HEK293 (cell line): Measurements from ENCODE around the gene TRAM2.

Source experiments
- CTCF ChIA-PET: fragments of 350-600 bp; formaldehyde crosslinking; extraction: SDS; loops from one replicate; lab custom pipeline; 2021; ENCODE audit warnings: antibody characterized with exemption; lab: Yijun Ruan, JAX
- POLR2A ChIA-PET: fragments of 300-600 bp; formaldehyde crosslinking; extraction: SDS; loops from one replicate; lab custom pipeline; 2020; ENCODE audit warnings: antibody characterized with exemption, inconsistent platforms; lab: Yijun Ruan, JAX
- H3K27ac ChIP-seq: fragments of 200-500 bp; sonication (Bioruptor generic); 2 replicates; pipeline ENCODE4 v1.5.1; 2014; ENCODE audit warnings: low read depth, low read length, control low read depth, inconsistent platforms; ENCODE audit errors: extremely low read depth
- H3K36me3 ChIP-seq, 2 experiments: fragments of 200-500 bp in 1 of 2; sonication (Bioruptor generic) in 1 of 2; 1 replicate in 1 of 2; 2 replicates in 1 of 2; pipeline ENCODE4 v1.5.1; 2014 to 2017; ENCODE audit warnings: inconsistent platforms in 2 of 2, low read length in 2 of 2; ENCODE audit not compliant: control insufficient read depth in 2 of 2, insufficient read depth in 1 of 2
- H3K4me1 ChIP-seq: fragments of 200-500 bp; sonication (Bioruptor generic); 2 replicates; pipeline ENCODE4 v1.5.1; 2014; ENCODE audit warnings: mild to moderate bottlenecking, low read length, inconsistent platforms; ENCODE audit not compliant: control insufficient read depth, insufficient read depth
- H3K4me3 ChIP-seq: 2 replicates; pipeline ENCODE4 v1.5.1; 2011; ENCODE audit warnings: low read depth, mild to moderate bottlenecking, control low read depth, low read length, moderate library complexity
- H3K9me3 ChIP-seq: fragments of 200-500 bp; sonication (Bioruptor generic); 2 replicates; pipeline ENCODE4 v1.5.1; 2014; ENCODE audit warnings: low read depth, low read length, inconsistent platforms; ENCODE audit not compliant: control insufficient read depth, insufficient read depth
- EGR2 ChIP-seq: fragments of 450-650 bp; formaldehyde crosslinking; IDR thresholded peaks from 2 replicates; pipeline ENCODE4 v1.5.1; 2016; ENCODE audit warnings: low read depth, missing biosample characterization, missing genetic modification characterization
- GFI1B ChIP-seq: fragments of 450-650 bp; formaldehyde crosslinking; IDR thresholded peaks from 2 replicates; pipeline ENCODE4 v1.5.1; 2016; ENCODE audit warnings: missing biosample characterization, missing genetic modification characterization
- MEIS1 ChIP-seq: sonication (generic); formaldehyde crosslinking; IDR thresholded peaks from 2 replicates; pipeline ENCODE4 v1.8.1; 2022; ENCODE audit warnings: missing genetic modification reagents, mild to moderate bottlenecking, borderline replicate concordance
- ZFHX2 ChIP-seq: fragments of 450-650 bp; formaldehyde crosslinking; conservative IDR thresholded peaks from 2 replicates; pipeline ENCODE4 v1.5.1; 2016; ENCODE audit warnings: missing biosample characterization, missing genetic modification characterization
- ZNF146 ChIP-seq: fragments of 450-650 bp; formaldehyde crosslinking; IDR thresholded peaks from 2 replicates; pipeline ENCODE4 v1.5.1; 2016; ENCODE audit warnings: missing biosample characterization, missing genetic modification characterization
- ZNF2 ChIP-seq: fragments of 450-650 bp; formaldehyde crosslinking; IDR thresholded peaks from 2 replicates; pipeline ENCODE4 v1.5.1; 2016; ENCODE audit warnings: missing biosample characterization, missing genetic modification characterization
- ZNF266 ChIP-seq: fragments of 450-650 bp; formaldehyde crosslinking; IDR thresholded peaks from 2 replicates; pipeline ENCODE4 v1.5.1; 2016; ENCODE audit warnings: missing biosample characterization, missing genetic modification characterization, low read depth
- ZNF426 ChIP-seq: fragments of 450-650 bp; formaldehyde crosslinking; IDR thresholded peaks from 2 replicates; pipeline ENCODE4 v1.5.1; 2017; ENCODE audit warnings: missing biosample characterization, missing genetic modification characterization, mild to moderate bottlenecking, inconsistent platforms, moderate library complexity
- ZNF548 ChIP-seq: fragments of 450-650 bp; formaldehyde crosslinking; IDR thresholded peaks from 2 replicates; pipeline ENCODE4 v1.5.1; 2016; ENCODE audit warnings: missing biosample characterization, missing genetic modification characterization
- ZNF596 ChIP-seq: fragments of 450-650 bp; IDR thresholded peaks from 2 replicates; pipeline ENCODE4 v1.5.0; 2018; ENCODE audit warnings: missing biosample characterization, mild to moderate bottlenecking, missing genetic modification characterization, moderate library complexity
- ZNF610 ChIP-seq: fragments of 450-650 bp; formaldehyde crosslinking; IDR thresholded peaks from 2 replicates; pipeline ENCODE4 v1.5.1; 2016; ENCODE audit warnings: missing biosample characterization, missing genetic modification characterization, borderline replicate concordance
- ZNF621 ChIP-seq: fragments of 450-650 bp; formaldehyde crosslinking; IDR thresholded peaks from 2 replicates; pipeline ENCODE4 v1.5.1; 2017; ENCODE audit warnings: missing biosample characterization, missing genetic modification characterization
- ZNF654 ChIP-seq: fragments of 450-650 bp; formaldehyde crosslinking; IDR thresholded peaks from 2 replicates; pipeline ENCODE4 v1.5.1; 2016; ENCODE audit warnings: low read depth, missing biosample characterization, missing genetic modification characterization
- ZNF664 ChIP-seq: fragments of 450-650 bp; formaldehyde crosslinking; IDR thresholded peaks from 2 replicates; pipeline ENCODE4 v1.5.1; 2016; ENCODE audit warnings: missing biosample characterization, missing genetic modification characterization
- ZNF777 ChIP-seq: fragments of 450-650 bp; formaldehyde crosslinking; IDR thresholded peaks from 2 replicates; pipeline ENCODE4 v1.5.1; 2017; ENCODE audit warnings: missing biosample characterization, missing genetic modification characterization, borderline replicate concordance
- TF ChIP-seq, protein P1 (sequence below): fragments of 450-650 bp; formaldehyde crosslinking; IDR thresholded peaks from 2 replicates; pipeline ENCODE4 v1.5.1; 2016; ENCODE audit warnings: missing biosample characterization, missing genetic modification characterization
- TF ChIP-seq, protein P2 (sequence below): fragments of 450-650 bp; formaldehyde crosslinking; optimal IDR thresholded peaks from 2 replicates; pipeline ENCODE3; 2016; ENCODE audit warnings: missing biosample characterization, mild to moderate bottlenecking, missing genetic modification characterization
- TF ChIP-seq, protein P3 (sequence below): fragments of 450-650 bp; formaldehyde crosslinking; IDR thresholded peaks from 2 replicates; pipeline ENCODE4 v1.5.1; 2017; ENCODE audit warnings: missing biosample characterization, missing genetic modification characterization
- TF ChIP-seq, protein P4 (sequence below): fragments of 450-650 bp; formaldehyde crosslinking; IDR thresholded peaks from 2 replicates; pipeline ENCODE4 v1.5.1; 2017; ENCODE audit warnings: missing biosample characterization, missing genetic modification characterization
- TF ChIP-seq, protein P5 (sequence below): fragments of 450-650 bp; formaldehyde crosslinking; IDR thresholded peaks from 2 replicates; pipeline ENCODE4 v1.5.1; 2016; ENCODE audit warnings: missing biosample characterization, missing genetic modification characterization

The TRAM2 gene

DNA sequence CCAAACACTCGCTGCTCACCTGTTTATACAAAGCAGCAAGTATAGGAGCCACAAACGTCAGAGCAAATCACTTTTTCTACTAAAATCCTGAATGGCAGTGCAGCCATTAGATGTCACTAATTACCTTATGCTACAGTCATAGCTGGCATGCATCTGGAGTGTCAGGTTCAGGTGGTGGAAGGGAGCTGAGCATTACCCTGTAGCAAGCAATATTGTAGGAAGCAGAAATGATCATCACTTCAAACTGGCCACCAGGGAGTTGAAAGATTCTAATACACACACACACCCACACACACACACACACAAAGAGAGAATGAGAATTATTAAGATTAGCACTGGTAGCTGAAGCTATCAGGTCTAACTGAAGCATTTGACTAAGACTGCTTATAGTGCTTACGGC lies 80.9 kb downstream of the TRAM2 start:
- Histone ChIP-seq H3K36me3 (peaks cover 0 to 4% of the 10 kb centered on the region in 2 experiments; a peak in 1 of 3 replicates), H3K27ac (no peak overlapping the region), H3K4me3 (no peak overlapping the region), H3K9me3 (no peaks in the 10 kb centered on the region), H3K4me1 (peaks cover 10% of the 10 kb centered on the region)
- POLR2A ChIA-PET: interaction anchor here (0.8 to 1.0 kb wide), 2 partner anchors 76 to 81 kb away, joined by 3 to 5 read pairs; partner anchors contain the start of genes EFHC1 and TRAM2
- CTCF ChIA-PET: interaction anchor here (0.5 to 1.8 kb wide), 11 partner anchors 19 to 754 kb away, joined by 3 to 10 read pairs (median 4); no protein-coding TSS in a partner anchor
- TF ChIP-seq ZNF548 (tag by site-specific recombination): no peak
- peak; percentile 43 for TF ChIP-seq ZNF654
- no peak for TF ChIP-seq GFI1B
- peak; percentile 44; the same call in 1 of the 2 replicates for TF ChIP-seq ZFHX2
- no peak for TF ChIP-seq MEIS1 (CRISPR knock-in tag)
- TF ChIP-seq ZNF610 (tag by site-specific recombination): no peak
- TF ChIP-seq, protein P1, sequence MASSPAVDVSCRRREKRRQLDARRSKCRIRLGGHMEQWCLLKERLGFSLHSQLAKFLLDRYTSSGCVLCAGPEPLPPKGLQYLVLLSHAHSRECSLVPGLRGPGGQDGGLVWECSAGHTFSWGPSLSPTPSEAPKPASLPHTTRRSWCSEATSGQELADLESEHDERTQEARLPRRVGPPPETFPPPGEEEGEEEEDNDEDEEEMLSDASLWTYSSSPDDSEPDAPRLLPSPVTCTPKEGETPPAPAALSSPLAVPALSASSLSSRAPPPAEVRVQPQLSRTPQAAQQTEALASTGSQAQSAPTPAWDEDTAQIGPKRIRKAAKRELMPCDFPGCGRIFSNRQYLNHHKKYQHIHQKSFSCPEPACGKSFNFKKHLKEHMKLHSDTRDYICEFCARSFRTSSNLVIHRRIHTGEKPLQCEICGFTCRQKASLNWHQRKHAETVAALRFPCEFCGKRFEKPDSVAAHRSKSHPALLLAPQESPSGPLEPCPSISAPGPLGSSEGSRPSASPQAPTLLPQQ (tag by site-specific recombination): no peak
- TF ChIP-seq ZNF426: no peak
- peak; percentile 52; the same call in 1 of the 2 replicates for TF ChIP-seq EGR2 (tag by site-specific recombination)
- TF ChIP-seq ZNF596: no peak
- TF ChIP-seq, protein P2, sequence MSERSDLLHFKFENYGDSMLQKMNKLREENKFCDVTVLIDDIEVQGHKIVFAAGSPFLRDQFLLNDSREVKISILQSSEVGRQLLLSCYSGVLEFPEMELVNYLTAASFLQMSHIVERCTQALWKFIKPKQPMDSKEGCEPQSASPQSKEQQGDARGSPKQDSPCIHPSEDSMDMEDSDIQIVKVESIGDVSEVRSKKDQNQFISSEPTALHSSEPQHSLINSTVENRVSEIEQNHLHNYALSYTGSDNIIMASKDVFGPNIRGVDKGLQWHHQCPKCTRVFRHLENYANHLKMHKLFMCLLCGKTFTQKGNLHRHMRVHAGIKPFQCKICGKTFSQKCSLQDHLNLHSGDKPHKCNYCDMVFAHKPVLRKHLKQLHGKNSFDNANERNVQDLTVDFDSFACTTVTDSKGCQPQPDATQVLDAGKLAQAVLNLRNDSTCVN (tag by site-specific recombination): no peak
- no peak for TF ChIP-seq ZNF266 (tag by site-specific recombination)
- TF ChIP-seq, protein P3, sequence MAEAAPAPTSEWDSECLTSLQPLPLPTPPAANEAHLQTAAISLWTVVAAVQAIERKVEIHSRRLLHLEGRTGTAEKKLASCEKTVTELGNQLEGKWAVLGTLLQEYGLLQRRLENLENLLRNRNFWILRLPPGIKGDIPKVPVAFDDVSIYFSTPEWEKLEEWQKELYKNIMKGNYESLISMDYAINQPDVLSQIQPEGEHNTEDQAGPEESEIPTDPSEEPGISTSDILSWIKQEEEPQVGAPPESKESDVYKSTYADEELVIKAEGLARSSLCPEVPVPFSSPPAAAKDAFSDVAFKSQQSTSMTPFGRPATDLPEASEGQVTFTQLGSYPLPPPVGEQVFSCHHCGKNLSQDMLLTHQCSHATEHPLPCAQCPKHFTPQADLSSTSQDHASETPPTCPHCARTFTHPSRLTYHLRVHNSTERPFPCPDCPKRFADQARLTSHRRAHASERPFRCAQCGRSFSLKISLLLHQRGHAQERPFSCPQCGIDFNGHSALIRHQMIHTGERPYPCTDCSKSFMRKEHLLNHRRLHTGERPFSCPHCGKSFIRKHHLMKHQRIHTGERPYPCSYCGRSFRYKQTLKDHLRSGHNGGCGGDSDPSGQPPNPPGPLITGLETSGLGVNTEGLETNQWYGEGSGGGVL (tag by site-specific recombination): no peak
- TF ChIP-seq, protein P4, sequence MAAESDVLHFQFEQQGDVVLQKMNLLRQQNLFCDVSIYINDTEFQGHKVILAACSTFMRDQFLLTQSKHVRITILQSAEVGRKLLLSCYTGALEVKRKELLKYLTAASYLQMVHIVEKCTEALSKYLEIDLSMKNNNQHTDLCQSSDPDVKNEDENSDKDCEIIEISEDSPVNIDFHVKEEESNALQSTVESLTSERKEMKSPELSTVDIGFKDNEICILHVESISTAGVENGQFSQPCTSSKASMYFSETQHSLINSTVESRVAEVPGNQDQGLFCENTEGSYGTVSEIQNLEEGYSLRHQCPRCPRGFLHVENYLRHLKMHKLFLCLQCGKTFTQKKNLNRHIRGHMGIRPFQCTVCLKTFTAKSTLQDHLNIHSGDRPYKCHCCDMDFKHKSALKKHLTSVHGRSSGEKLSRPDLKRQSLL (tag by site-specific recombination): no peak
- TF ChIP-seq ZNF2 (tag by site-specific recombination): no peak
- TF ChIP-seq ZNF621 (tag by site-specific recombination): no peak

DNA sequence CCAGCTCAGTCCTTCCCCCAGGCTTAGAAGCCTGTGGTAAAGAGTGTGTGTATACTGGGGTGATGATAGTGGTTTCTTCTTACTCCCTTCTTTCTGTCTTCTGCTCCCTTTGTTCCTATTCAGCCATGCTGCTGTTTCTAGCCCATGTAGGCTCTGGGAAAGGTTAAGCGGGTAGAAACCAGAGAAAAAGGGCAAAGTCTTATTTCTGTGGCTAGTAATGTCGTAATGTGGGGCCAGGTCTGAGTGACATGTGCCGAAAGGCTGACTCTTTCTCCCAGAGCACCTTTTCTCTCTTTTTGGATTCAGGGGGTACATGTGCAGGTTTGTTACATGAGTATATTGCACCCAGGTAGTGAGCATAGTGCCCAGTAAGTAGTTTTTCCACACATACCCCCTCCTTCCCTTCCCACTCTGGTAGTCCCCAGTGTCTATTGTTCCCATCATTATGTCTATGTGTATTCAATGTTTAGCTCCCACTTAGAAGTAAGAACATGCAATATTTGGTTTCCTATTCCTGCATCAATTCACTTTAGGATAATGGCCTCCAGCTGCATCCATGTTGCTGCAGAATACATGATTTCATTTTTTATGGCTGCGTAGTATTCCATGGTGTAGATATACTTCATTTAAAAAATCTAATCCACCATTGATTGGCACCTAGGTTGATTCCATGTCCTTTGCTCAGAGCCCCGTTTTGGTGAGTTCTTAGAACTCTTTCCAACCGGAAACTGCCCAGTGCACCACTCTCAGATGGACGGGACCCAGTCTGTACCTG lies 82.4 kb downstream of the TRAM2 start:
- Histone ChIP-seq H3K36me3 (peaks cover 0 to 10% of the 10 kb centered on the region in 2 experiments; a peak in 1 of 3 replicates), H3K9me3 (no peaks in the 10 kb centered on the region), H3K4me3 (no peak overlapping the region), H3K4me1 (peaks cover 10% of the 10 kb centered on the region), H3K27ac (no peak overlapping the region)
- POLR2A ChIA-PET: no interaction called here
- TF ChIP-seq ZNF664 (peak; percentile 97), ZNF146 (tag by site-specific recombination) (peak; percentile 98), ZNF777 (tag by site-specific recombination) (no peak)
- TF ChIP-seq, protein P5, sequence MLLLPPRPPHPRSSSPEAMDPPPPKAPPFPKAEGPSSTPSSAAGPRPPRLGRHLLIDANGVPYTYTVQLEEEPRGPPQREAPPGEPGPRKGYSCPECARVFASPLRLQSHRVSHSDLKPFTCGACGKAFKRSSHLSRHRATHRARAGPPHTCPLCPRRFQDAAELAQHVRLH (tag by site-specific recombination): peak; percentile 80
- TF ChIP-seq, protein P2 (tag by site-specific recombination): peak; percentile 9
- CTCF ChIA-PET: interaction anchor here (1.1 to 1.8 kb wide), 4 partner anchors 8 to 87 kb away, joined by 3 to 10 read pairs (median 6); no protein-coding TSS in a partner anchor
